Ovary (tissue), 3 donors: ENCODE data around the gene SRRM2.

Experiments used
- CTCF ChIP-seq, 3 donors: fragments of 450-650 bp in 2 of 3; fragments of 200-600 bp in 1 of 3; IDR thresholded peaks; one replicate each; pipeline versions ENCODE4 v1.5.1 to v1.8.0; 2016 to 2022; ENCODE audit warnings: antibody characterized with exemption in 3 of 3, mild to moderate bottlenecking in 1 of 3
- POLR2A ChIP-seq: fragments of 450-650 bp; IDR thresholded peaks from one replicate; pipeline ENCODE4 v1.6.1; 2017; ENCODE audit warnings: antibody characterized with exemption, mild to moderate bottlenecking, moderate library complexity
- donor health status: DM: no; HTN: no; CAD: no.

- TF ChIP-seq CTCF (IDR thresholded peaks at IDR 0.05): no peak
- TF ChIP-seq POLR2A: no peak
These were observed 4.9 kb downstream of the SRRM2 start for GRCh38 chr16:2757344-2757743.
